ENCODE results near the gene ASB3. TPM values are rescaled to one million over a fixed set of nuclear protein-coding genes. Genes with fewer than 3 reads are reported as not detected.
A peak's percentile ranks its signal among the peaks of the same experiment; 100 is the strongest.

Gene ASB3
- total RNA-seq, 1 donor from 2014 or later = 47.7 TPM

DNA sequence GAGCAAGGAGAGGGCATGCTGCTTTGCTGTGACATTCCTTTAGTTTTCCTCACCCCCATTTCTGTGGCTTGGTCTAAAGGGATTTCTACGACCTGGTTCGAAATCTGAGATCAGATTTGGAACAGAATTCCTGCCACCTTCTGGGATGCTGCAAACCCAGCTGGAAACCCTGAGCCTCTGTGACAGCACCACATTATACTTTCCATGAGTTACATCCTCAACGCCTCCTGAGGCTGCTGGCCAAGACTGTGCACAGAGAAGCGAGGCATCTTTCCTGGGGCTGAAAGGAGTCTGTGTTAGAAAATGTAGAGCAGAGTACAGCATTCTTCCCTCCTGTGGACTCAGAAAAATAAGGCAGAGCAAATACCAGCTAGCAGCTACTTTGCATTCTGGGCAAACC, 157.3 kb downstream of the ASB3 start:
- Mint-ChIP-seq H3K9me3 (no peaks in the 10 kb centered on the region), H3K27me3 (no peaks in the 10 kb centered on the region), H3K4me3 (no peak overlapping the region), H3K4me1 (ENCODE audit: unreplicated experiment) (no peaks in the 10 kb centered on the region), H3K36me3 (no peaks in the 10 kb centered on the region), H3K27ac (no peak overlapping the region)
- DNase-seq (ENCODE audit: extremely low spot score, unreplicated experiment) = no peak
- TF ChIP-seq, protein P1, sequence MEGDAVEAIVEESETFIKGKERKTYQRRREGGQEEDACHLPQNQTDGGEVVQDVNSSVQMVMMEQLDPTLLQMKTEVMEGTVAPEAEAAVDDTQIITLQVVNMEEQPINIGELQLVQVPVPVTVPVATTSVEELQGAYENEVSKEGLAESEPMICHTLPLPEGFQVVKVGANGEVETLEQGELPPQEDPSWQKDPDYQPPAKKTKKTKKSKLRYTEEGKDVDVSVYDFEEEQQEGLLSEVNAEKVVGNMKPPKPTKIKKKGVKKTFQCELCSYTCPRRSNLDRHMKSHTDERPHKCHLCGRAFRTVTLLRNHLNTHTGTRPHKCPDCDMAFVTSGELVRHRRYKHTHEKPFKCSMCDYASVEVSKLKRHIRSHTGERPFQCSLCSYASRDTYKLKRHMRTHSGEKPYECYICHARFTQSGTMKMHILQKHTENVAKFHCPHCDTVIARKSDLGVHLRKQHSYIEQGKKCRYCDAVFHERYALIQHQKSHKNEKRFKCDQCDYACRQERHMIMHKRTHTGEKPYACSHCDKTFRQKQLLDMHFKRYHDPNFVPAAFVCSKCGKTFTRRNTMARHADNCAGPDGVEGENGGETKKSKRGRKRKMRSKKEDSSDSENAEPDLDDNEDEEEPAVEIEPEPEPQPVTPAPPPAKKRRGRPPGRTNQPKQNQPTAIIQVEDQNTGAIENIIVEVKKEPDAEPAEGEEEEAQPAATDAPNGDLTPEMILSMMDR (conservative IDR thresholded peaks at IDR 0.05) = no peak

DNA sequence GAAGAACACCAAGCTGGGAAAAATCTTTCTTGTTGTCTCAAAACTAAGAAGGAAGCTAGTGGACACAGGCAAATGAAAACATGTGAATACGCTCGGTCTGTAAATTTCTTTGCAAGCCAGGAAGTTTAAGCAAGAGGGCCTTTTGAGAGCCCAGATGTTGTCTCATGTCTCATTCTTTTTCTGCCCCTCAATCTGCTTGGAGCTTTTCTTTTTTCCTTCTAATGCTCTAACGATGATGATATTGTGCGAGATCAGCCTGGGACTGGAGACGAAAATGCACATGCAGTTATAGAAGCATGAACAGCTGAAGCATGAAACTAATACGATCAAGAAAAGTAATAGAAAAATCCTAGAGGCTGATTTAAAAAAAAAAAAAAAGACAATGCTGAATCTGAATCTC, 157.8 kb downstream of the ASB3 start:
- DNase-seq (ENCODE audit: extremely low spot score, unreplicated experiment) = no peak
- TF ChIP-seq, protein P1 (conservative IDR thresholded peaks at IDR 0.05) = no peak
- no peaks in the 10 kb centered on the region for H3K36me3 Mint-ChIP-seq
- H3K4me1 Mint-ChIP-seq (ENCODE audit: unreplicated experiment) = no peaks in the 10 kb centered on the region
- H3K27ac Mint-ChIP-seq = no peak overlapping the region
- H3K9me3 Mint-ChIP-seq = no peaks in the 10 kb centered on the region
- no peaks in the 10 kb centered on the region for H3K27me3 Mint-ChIP-seq
- H3K4me3 Mint-ChIP-seq = no peak overlapping the region

DNA sequence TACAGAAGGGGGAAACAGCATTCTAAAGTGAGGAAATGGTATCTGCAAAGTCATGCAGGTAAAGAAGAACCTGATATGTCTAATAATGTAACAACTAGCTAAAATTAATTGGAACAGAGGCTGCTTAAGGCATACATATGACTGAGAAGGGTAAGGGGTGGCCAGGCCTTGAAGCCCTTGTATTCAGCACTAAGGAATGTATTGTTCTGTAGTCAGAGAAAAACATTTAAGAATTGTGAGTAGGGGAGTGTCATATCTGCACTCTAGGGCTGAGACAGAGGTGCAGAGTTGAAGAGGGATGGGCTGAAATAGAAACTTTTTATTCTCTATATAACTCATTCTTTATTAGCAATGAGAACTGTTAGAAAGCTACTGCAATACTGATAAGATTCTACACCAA, 164.6 kb downstream of the ASB3 start:
- TF ChIP-seq, protein P1 (conservative IDR thresholded peaks at IDR 0.05) = no peak
- Mint-ChIP-seq H3K4me3 (no peak overlapping the region), H3K4me1 (ENCODE audit: unreplicated experiment) (no peaks in the 10 kb centered on the region), H3K9me3 (no peaks in the 10 kb centered on the region), H3K27ac (peak overlapping the region; percentile 24), H3K27me3 (no peaks in the 10 kb centered on the region), H3K36me3 (no peaks in the 10 kb centered on the region)
- no peak for DNase-seq (ENCODE audit: extremely low spot score, unreplicated experiment)

DNA sequence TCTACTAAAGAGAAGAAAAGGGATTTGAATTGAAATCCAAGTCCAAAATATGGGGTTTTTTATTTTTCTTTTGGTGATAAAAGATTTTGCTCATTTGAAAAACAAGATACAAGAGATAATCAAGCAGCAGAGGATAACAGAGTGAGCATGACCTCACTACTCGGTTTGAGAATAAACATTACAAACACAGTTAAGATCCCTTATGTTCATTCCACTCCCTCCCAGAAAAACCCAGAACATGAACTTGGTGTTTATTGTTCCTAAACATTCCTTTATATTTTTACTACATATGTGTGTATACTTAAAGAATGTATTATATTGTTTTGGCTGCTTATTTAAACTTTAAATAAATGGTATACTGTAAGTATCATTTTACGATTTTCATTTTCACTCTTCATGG, 165.8 kb downstream of the ASB3 start:
- H3K9me3 Mint-ChIP-seq = no peaks in the 10 kb centered on the region
- H3K27ac Mint-ChIP-seq = no peak overlapping the region
- no peaks in the 10 kb centered on the region for H3K4me1 Mint-ChIP-seq (ENCODE audit: unreplicated experiment)
- TF ChIP-seq, protein P1 (conservative IDR thresholded peaks at IDR 0.05) = no peak
- no peaks in the 10 kb centered on the region for H3K27me3 Mint-ChIP-seq
- H3K36me3 Mint-ChIP-seq = no peaks in the 10 kb centered on the region
- no peak overlapping the region for H3K4me3 Mint-ChIP-seq
- no peak for DNase-seq (ENCODE audit: extremely low spot score, unreplicated experiment)

Other genes with a start within 250 kb of the ASB3 start
- gene CHAC2, start 19.1 kb downstream of the ASB3 start, total RNA-seq (ENCODE audit: low replicate concordance) = 2.0 and 4.7 TPM in 2 replicates
- 41.7 and 43.8 TPM in 2 replicates for gene ERLEC1, start 91 bp upstream of the ASB3 start, total RNA-seq (ENCODE audit: low replicate concordance)
- gene GPR75, start 73.0 kb upstream of the ASB3 start, total RNA-seq (ENCODE audit: low replicate concordance) = 2.3 and 4.1 TPM in 2 replicates
- 59.0 and 65.6 TPM in 2 replicates for gene PSME4, start 184.0 kb upstream of the ASB3 start, total RNA-seq (ENCODE audit: low replicate concordance)

Measured in type B pancreatic cell (in vitro differentiated cells).